GM18505 (cell line): ENCODE results near the gene NUDT12.

Experiments
- ATAC-seq: cut with Tn5 transposase; IDR thresholded peaks from one replicate; pipeline ENCODE4 v1.9.1; 2021; ENCODE audit not compliant: unreplicated experiment
- POLR2A ChIP-seq: IDR thresholded peaks from 4 replicates; pipeline ENCODE4 v1.6.1; 2011; ENCODE audit warnings: borderline replicate concordance; ENCODE audit not compliant: insufficient read depth, insufficient read length; ENCODE audit errors: extremely low read depth

The NUDT12 gene

GRCh38 chr5:103562453-103563157 is at the start of gene NUDT12:
TSS of gene NUDT12 (minus strand) at chr5:103562789. CDS start at chr5:103560248, 2,541 bp downstream.
- ATAC-seq: peak; percentile 95
- TF ChIP-seq POLR2A: peak; percentile 53

DNA sequence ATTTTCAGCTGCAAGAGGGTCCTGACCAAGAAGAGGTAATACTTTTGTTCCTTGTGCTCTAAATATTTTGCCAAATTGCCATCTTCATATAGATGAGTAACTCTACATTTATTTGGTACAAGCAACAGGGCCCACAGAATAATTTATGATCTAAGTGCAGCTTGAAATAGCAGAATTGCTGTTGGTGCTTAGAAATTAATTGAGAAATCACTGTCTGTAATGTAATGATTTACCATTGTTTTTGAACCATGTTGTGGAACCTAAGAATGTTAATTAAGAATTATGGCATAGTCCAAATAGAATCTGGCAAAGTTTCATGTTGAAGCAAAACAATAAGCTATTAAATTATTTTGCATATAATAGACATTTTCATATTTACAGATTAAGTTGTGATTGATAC is 44.8 kb upstream of the NUDT12 start:
- ATAC-seq: no peak

DNA sequence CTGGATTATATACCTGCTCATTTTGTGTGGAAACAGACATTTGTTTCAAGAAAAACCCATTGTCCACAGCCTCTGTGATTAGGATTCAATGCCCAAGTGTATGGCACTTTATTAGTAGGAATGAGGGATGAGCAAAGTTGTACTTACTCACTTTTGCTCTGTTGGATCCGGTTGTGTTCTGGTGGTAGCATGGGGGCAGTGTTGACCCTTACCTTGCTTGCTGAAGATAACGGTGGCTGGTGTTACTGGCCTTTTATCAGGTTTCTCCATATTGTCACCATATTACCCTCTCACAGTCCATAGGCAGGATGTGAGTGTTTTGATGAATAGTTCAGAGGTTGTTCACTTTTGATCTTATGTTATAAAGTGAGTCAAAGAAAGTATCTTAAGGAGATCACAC is 42.7 kb upstream of the NUDT12 start:
- no peak for ATAC-seq
- no peak for TF ChIP-seq POLR2A

More for the DNA sequence above, 44.8 kb upstream of the NUDT12 start:
- no peak for TF ChIP-seq POLR2A

DNA sequence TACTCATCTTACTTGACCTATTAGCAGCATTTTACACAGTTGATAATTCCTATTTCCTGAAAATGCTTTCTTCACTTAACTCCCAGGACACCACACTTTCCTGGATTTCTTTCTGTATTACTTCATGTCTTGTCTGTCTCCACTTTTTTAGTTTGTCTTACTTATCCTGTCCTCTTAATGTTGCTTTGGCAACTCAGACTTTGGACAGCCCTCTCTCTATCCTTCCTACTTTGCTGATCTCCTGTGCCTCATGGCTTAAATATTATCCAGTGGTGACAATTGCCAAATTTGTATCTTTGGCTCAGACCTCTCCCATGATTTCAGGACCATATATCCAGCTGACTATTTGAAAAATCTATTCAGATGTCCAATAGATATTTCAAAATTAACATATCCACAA is 39.8 kb upstream of the NUDT12 start:
- TF ChIP-seq POLR2A: no peak
- no peak for ATAC-seq

DNA sequence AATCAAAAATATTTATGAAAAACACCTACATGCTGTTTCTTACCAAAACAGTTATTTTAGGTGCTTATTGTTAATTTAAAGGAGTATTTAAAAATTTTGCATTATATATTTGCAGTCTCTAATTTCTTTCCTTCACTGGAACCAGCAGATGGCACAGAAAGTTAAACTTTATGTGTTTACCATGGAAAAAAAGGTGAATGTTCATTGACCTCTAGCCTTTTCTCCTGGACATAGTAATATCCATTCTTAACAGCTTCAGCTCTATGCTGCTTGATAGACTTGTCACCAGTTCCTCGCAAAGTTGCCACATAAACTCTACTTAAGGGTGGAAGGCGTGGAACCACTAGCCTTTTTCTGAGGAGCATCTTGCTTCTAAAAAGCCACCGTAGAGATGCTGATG is 38.7 kb upstream of the NUDT12 start:
- TF ChIP-seq POLR2A: no peak
- no peak for ATAC-seq

- TF ChIP-seq POLR2A: no peak
Observed at GRCh38 chr5:103600086-103600485, 37.5 kb upstream of the NUDT12 start.

GRCh38 chr5:103598997-103599566 is 36.5 kb upstream of the NUDT12 start:
- ATAC-seq: no peak
- TF ChIP-seq POLR2A: no peak

More at GRCh38 chr5:103600086-103600485, 37.5 kb upstream of the NUDT12 start:
- ATAC-seq: no peak

- no peak for TF ChIP-seq POLR2A
- no peak for ATAC-seq
Observed at GRCh38 chr5:103590221-103590620, 27.6 kb upstream of the NUDT12 start.

DNA sequence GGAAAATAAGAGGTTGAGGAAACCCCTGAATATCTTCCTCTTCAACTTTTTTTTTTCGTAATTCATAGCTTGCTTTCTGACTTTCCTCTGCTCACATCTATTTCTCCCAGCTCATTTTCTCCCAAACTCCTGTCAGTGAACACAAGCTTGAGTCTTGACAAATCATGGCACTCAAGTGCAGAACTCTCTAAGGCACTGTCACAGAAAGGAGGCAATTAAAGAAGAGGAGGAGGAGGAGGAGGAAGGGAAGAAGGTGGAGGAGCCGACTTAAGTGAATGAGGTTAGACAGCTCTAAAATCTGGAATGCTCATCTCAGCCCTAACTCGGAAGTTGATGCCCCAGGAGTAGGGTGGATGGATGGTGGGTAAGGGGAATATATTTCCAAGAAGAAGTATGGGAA is 27.2 kb upstream of the NUDT12 start:
- no peak for ATAC-seq

DNA sequence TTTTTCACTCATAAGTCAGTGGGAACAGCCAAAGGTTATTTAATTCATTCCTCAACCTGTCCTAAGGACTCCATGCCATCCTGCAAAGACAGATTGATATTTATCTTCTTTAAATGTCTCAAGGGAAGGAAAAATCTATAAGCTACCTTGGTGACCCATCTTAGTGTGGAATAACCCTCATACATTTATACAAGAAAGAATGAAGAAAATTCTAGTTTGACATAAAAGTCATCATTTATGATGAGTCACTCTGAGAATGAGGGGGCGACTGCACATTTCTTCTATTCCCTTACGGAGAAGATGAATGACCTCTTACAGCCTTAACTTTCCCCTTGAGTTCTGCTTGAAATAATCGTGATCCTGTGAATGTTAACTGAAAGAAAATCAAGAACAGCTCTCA is 26.8 kb upstream of the NUDT12 start:
- ATAC-seq: no peak
- no peak for TF ChIP-seq POLR2A

More for the DNA sequence above, 27.2 kb upstream of the NUDT12 start:
- no peak for TF ChIP-seq POLR2A

GRCh38 chr5:103587185-103587748 is 24.7 kb upstream of the NUDT12 start:
- no peak for ATAC-seq
- no peak for TF ChIP-seq POLR2A

DNA sequence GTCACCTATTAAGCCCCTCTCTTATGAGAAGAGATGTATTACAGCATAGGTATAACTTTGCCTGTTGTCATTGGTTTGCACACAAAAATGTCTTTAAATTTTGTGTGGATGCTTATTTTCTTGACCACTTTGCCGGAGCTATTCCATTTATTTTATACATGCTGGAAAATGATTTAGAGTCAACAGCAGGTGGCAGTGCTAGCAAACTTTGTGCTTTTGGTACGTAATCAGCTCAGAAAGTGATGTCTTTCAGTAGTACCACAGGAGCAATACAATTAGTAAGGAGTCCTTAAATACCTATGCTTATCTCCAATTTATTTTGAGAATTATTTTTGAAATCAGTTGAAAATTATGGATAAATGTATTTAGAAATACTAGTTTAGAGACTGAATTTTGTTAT is 19.8 kb upstream of the NUDT12 start:
- TF ChIP-seq POLR2A: no peak
- no peak for ATAC-seq

DNA sequence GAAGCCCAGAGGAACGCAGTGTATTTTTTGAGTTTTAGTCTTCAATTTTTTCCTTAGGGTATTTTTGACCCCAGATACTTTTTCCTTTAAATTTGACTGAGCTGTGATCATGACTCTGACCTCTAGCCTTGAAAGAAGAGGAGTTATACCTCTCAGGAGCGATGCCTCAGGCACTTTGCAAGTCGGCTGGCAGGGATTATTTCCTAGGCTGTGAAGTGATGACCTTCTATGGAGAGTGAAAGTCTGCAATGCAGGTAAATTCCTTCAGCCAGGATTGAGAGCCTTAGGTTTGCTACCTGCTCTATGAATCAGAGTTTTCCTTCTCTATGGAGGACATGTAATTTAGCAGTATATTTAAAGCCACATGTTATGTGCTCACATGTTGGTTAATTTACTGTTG is 10.8 kb upstream of the NUDT12 start:
- no peak for TF ChIP-seq POLR2A
- no peak for ATAC-seq

DNA sequence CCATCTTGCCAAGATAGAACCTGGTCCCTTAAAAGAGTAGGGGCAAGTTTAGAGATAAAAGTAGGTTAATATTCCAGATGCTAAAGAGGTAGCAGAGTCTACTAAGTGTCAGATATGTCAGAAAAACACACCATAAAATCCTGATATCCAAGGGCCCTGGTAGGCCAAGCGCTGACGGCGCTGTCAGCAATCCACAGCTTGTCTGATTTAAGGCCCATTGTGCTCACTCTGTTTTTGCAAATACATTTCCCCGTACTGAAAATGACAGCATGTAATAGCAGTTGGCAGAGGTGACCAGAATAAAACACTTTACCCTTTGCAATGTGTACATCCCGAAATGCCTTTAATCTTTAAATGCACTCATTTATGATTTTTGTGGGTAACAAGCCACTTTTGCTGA is 9.9 kb upstream of the NUDT12 start:
- ATAC-seq: no peak
- TF ChIP-seq POLR2A: no peak
